CD4-positive, alpha-beta T cell treated with Interleukin-6 for 4 hours (primary cell): ENCODE measurements around the gene LRRC4.

Experiments used
- DNase-seq: peaks from one replicate; pipeline ENCODE4 v3.0.0-alpha.2; 2020; ENCODE audit warnings: mixed read lengths

LRRC4 gene

GRCh38 chr7:128057909-128058308, 26.7 kb upstream of the LRRC4 start:
- DNase-seq: no peak

GRCh38 chr7:128056901-128057300, 25.7 kb upstream of the LRRC4 start:
- no peak for DNase-seq

GRCh38 chr7:128055637-128056036, 24.4 kb upstream of the LRRC4 start:
- DNase-seq: no peak

- DNase-seq: no peak
Measured at GRCh38 chr7:128054511-128054910, 23.3 kb upstream of the LRRC4 start.

- no peak for DNase-seq
Measured at GRCh38 chr7:128053991-128054390, 22.8 kb upstream of the LRRC4 start.

- DNase-seq: peak; percentile 31
Measured at GRCh38 chr7:128053023-128053422, 21.8 kb upstream of the LRRC4 start.

- no peak for DNase-seq
Measured at GRCh38 chr7:128052404-128052803, 21.2 kb upstream of the LRRC4 start.

GRCh38 chr7:128045766-128046165, 14.5 kb upstream of the LRRC4 start:
- no peak for DNase-seq

GRCh38 chr7:128045158-128045557, 13.9 kb upstream of the LRRC4 start:
- DNase-seq: no peak

GRCh38 chr7:128044064-128044463, 12.8 kb upstream of the LRRC4 start:
- no peak for DNase-seq

- no peak for DNase-seq
Measured at GRCh38 chr7:128042012-128042411, 10.8 kb upstream of the LRRC4 start.

GRCh38 chr7:128041203-128041602, 10.0 kb upstream of the LRRC4 start:
- DNase-seq: no peak

GRCh38 chr7:128040205-128040604, 9.0 kb upstream of the LRRC4 start:
- no peak for DNase-seq

- no peak for DNase-seq
Measured at GRCh38 chr7:128039544-128039953, 8.3 kb upstream of the LRRC4 start.

GRCh38 chr7:128037880-128038619, 6.8 kb upstream of the LRRC4 start:
- DNase-seq: no peak

- no peak for DNase-seq
Measured at GRCh38 chr7:128037081-128037480, 5.8 kb upstream of the LRRC4 start.

- DNase-seq: no peak
Measured at GRCh38 chr7:128036226-128036940, 5.1 kb upstream of the LRRC4 start.

GRCh38 chr7:128035712-128036111, 4.5 kb upstream of the LRRC4 start:
- no peak for DNase-seq

GRCh38 chr7:128034825-128035224, 3.6 kb upstream of the LRRC4 start:
- DNase-seq: no peak

GRCh38 chr7:128033246-128033645, 2.0 kb upstream of the LRRC4 start:
- no peak for DNase-seq

- no peak for DNase-seq
Measured at GRCh38 chr7:128032605-128033235, 1.5 kb upstream of the LRRC4 start.

GRCh38 chr7:128031901-128032604, 816 bp upstream of the LRRC4 start:
- DNase-seq: peak; percentile 46

- DNase-seq: no peak
Measured at GRCh38 chr7:128030263-128030653, 979 bp downstream of the LRRC4 start.
